ENCODE data around the gene NYNRIN. TPM values are rescaled to one million over a fixed set of nuclear protein-coding genes. Genes with fewer than 3 reads are reported as not detected.
A peak's percentile ranks its signal among the peaks of the same experiment; 100 is the strongest.

NYNRIN gene
- total RNA-seq, 4 donors from 2014 or later: 8.0 to 21.2 (median 13.4) TPM

GRCh38 chr14:24434676-24435075 lies 35.9 kb downstream of the NYNRIN start:
- H3K27me3 ChIP-seq: no peaks in the 10 kb centered on the region
- H3K36me3 ChIP-seq: peaks cover 36 to 81% (median 70%) of the 10 kb centered on the region in 4 donors
- 69% methylated on average over 3 of the region's 3 CpGs for WGBS
- no peaks in the 10 kb centered on the region for H3K9me3 ChIP-seq
- peaks cover 52 to 67% (median 63%) of the 10 kb centered on the region in 4 donors for H3K4me1 ChIP-seq
- no peak overlapping the region for H3K4me3 ChIP-seq
- intact Hi-C loops (cut with DNase I): loop anchor here (5.0 to 10.0 kb wide), 3 partner anchors 37 to 290 kb away; partner anchors contain the start of genes EMC9, LTB4R, LTB4R2 and NYNRIN
- TF ChIP-seq POLR2A (IDR thresholded peaks at IDR 0.05; ENCODE audit: low read depth) (no peak), CTCF (IDR thresholded peaks at IDR 0.05) (no peak), EP300 (IDR thresholded peaks at IDR 0.05) (no peak), POLR2AphosphoS5 (IDR thresholded peaks at IDR 0.05) (no peak)
- H3K27ac ChIP-seq (replicated peaks in 1 of 4): peak overlapping the region in 1 of 4 donors; percentile 77
- DNase-seq (ENCODE audit: extremely low spot score): peak; percentile 68

DNA sequence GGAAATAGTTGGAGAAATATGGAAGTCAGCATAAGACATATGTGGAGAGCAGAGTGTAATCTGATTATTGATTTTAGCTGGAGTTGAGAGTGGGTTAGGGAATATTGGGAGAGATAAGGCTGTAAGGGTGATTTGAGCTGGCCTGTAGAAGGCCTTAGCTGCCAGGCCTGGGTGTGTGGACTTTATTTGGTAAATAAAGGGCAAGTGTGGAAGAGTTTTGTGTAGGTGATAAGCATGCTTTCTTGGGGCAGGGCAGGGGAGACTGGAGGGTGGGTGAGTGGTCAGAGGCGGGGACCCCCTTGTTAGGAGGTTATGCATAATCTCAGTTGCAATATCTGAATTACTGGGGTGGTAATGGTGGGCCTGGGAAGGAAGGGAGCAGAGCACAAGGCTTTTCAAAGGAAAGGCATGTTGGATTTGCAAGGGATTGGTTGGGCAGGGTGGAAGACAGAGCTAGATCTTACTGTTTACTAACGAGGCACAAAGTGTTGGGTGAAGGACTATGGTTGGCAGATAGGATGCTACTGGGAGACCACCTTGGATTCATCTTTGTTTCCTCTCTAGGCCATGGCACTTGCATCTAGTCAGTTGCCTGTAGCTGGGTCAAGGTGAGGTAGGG lies 36.5 kb downstream of the NYNRIN start:
- TF ChIP-seq POLR2A (IDR thresholded peaks at IDR 0.05; ENCODE audit: low read depth): no peak
- TF ChIP-seq CTCF (IDR thresholded peaks at IDR 0.05): no peak
- no peak for TF ChIP-seq EP300 (IDR thresholded peaks at IDR 0.05)
- TF ChIP-seq POLR2AphosphoS5 (IDR thresholded peaks at IDR 0.05): no peak
- peak overlapping the region in 1 of 4 donors; percentile 77 for H3K27ac ChIP-seq (replicated peaks in 1 of 4)
- 78% methylated on average over 2 of the region's 2 CpGs for WGBS
- H3K9me3 ChIP-seq: no peaks in the 10 kb centered on the region
- H3K36me3 ChIP-seq: peaks cover 41 to 87% (median 76%) of the 10 kb centered on the region in 4 donors
- DNase-seq (ENCODE audit: extremely low spot score): peak; percentile 83
- peaks cover 58 to 74% (median 68%) of the 10 kb centered on the region in 4 donors for H3K4me1 ChIP-seq
- no peak overlapping the region for H3K4me3 ChIP-seq
- intact Hi-C loops (cut with DNase I): loop anchor here (5.0 to 10.0 kb wide), 2 partner anchors 123 to 290 kb away; partner anchors contain the start of genes EMC9, LTB4R, LTB4R2 and PSME2
- no peaks in the 10 kb centered on the region for H3K27me3 ChIP-seq

GRCh38 chr14:24435998-24436354 lies 37.2 kb downstream of the NYNRIN start:
- 60% methylated on average over 6 of the region's 6 CpGs for WGBS
- TF ChIP-seq CTCF (IDR thresholded peaks at IDR 0.05) (no peak), POLR2A (IDR thresholded peaks at IDR 0.05; ENCODE audit: low read depth) (no peak), POLR2AphosphoS5 (IDR thresholded peaks at IDR 0.05) (no peak), EP300 (IDR thresholded peaks at IDR 0.05) (no peak)
- Histone ChIP-seq H3K36me3 (peaks cover 41 to 94% (median 79%) of the 10 kb centered on the region in 4 donors), H3K27ac (replicated peaks in 1 of 4) (peak overlapping the region; percentile 29 to 77 (median 66)), H3K27me3 (no peaks in the 10 kb centered on the region), H3K9me3 (no peaks in the 10 kb centered on the region), H3K4me1 (peaks cover 60 to 75% (median 68%) of the 10 kb centered on the region in 4 donors), H3K4me3 (no peak overlapping the region)
- no peak for DNase-seq (ENCODE audit: extremely low spot score)
- intact Hi-C loops (cut with DNase I): loop anchor here (2.0 to 10.0 kb wide), 3 partner anchors 103 to 291 kb away; partner anchors contain the start of genes EMC9, LTB4R, LTB4R2 and PSME2

- Histone ChIP-seq H3K4me1 (peaks cover 60 to 75% (median 68%) of the 10 kb centered on the region in 4 donors), H3K36me3 (peaks cover 41 to 95% (median 76%) of the 10 kb centered on the region in 4 donors), H3K27ac (replicated peaks in 1 of 4) (peak overlapping the region; percentile 44 to 77 (median 66)), H3K9me3 (no peaks in the 10 kb centered on the region), H3K4me3 (no peak overlapping the region), H3K27me3 (no peaks in the 10 kb centered on the region)
- intact Hi-C loops (cut with DNase I): loop anchor here (2.0 to 10.0 kb wide), 3 partner anchors 104 to 292 kb away; partner anchors contain the start of genes EMC9, LTB4R, LTB4R2 and PSME2
- TF ChIP-seq EP300 (IDR thresholded peaks at IDR 0.05) (no peak), CTCF (IDR thresholded peaks at IDR 0.05) (peak; percentile 84 to 86 (median 84)), POLR2AphosphoS5 (IDR thresholded peaks at IDR 0.05) (peak; percentile 57 to 76)
- 6% methylated on average over 2 of the region's 5 CpGs for WGBS
- peak; percentile 93 for DNase-seq (ENCODE audit: extremely low spot score)
Measured at GRCh38 chr14:24436355-24437019, 37.7 kb downstream of the NYNRIN start.

All from esophagus muscularis mucosa (tissue), 4 donors.